Activated CD4-positive, alpha-beta T cell treated with anti-CD3 and anti-CD28 coated beads, Interleukin-2, amount 50 U/mL, for 24 hours (primary cell): Measurements from ENCODE around the gene TOP3B.
"Not testable (repeated sequence)": the region's sequence is repeated elsewhere in the genome, so short reads cannot be mapped to it uniquely, and the experiment has no call there.

Experiments used
- DNase-seq, 2 donors: peaks; one replicate each; pipeline ENCODE4 v3.0.0-alpha.2; 2020; ENCODE audit warnings: low read depth in 1 of 2, low spot score in 1 of 2

TOP3B gene

DNA sequence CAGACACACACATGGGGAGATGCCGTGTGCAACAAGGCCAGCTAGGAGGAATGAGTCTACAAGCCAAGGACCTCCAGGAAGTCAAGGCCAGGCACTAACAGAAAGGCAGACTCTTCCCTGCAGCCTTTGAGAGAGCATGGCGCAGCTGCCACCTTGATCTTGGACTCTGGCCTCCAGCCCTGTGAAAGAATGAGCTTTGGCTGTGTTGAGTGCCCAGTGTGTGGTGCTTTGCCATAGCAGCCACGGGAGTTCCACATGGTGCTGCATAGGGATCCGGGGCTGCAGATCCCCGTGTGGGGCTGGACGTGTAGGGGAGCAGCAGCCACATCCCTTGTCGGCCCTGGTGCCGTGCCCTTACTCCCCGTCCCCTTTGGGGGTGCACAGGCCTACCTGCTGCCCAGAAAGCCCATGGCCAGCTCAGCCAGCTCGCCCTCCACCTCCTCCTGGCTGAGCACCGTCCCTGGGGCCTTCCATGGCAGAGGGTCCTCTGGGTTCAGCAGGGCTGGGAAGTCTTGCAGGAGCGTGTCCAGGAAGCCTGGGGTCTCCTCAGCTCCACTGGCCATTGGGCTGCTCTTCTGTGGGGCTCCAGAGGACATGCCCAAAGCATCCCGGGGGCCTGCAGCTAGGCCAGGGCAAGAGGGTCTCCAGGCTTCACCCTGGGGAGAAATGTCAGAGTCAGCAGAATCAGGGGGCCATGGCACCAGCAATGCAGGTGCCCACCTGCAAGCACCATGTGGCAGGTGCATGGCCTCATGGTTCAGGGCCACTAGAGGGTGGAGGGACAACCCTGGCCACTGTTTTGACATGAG, 36.9 kb downstream of the TOP3B start:
- no peak for DNase-seq

DNA sequence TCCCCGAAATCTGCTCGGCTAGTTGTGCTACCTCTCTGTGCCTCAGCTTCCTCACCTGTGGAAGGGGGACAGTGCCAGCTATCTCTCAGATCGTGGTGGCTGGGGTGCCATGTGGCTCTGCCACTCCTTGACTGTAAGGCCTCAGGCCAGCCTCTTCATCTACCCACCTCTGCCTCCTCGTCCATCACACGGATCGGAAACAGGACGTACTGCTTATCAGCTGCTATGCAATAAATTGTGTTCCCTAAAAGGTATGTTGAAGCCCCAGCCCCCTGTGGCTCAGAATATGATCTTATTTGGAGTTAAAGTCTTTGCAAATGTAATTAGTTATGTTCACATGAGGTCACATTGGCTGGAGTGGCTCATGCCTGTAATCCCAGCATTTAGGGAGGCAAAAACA, 37.7 kb downstream of the TOP3B start:
- no peak for DNase-seq

DNA sequence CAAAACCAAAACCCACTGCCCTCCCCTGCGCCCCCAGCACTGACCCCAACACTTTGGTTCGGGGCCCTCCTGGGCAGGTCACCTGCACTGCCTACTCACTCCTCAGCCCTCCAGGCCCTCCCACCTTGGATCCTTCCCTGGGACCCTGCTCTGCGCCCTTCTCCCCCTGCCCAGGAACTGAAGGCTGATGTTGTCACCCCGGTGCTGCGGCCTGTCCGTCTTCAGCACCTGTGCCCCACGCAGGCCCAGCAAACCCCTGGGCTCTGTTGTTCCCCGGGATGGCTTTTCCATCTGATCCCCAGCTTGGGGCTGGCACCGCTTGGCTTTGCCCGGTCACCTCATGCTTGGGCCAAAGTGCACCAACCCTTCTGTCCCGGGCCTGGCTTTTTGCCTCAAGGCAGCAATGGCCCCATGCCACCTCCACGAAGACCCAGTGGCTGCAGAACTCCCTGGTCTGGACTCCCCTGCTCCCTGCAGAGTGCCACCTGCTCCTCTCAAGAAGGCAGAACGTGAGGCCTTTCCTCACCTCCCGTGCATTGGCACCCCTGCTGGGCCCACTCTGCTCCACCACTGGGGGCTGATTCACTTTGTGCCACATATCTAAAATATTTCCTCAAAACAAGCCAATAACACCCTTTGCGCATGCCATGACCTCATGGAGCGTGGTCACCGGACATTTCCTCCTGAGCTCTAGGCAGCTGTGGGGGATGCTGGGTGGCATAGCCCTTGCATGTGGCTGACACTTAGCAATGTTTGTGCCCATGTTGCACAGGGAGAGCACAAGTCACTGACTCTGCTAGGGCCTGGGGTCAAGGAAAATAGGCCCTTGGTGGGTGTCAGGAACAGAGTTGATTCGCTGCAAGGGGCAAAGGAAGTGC, 38.8 kb downstream of the TOP3B start:
- no peak for DNase-seq

DNA sequence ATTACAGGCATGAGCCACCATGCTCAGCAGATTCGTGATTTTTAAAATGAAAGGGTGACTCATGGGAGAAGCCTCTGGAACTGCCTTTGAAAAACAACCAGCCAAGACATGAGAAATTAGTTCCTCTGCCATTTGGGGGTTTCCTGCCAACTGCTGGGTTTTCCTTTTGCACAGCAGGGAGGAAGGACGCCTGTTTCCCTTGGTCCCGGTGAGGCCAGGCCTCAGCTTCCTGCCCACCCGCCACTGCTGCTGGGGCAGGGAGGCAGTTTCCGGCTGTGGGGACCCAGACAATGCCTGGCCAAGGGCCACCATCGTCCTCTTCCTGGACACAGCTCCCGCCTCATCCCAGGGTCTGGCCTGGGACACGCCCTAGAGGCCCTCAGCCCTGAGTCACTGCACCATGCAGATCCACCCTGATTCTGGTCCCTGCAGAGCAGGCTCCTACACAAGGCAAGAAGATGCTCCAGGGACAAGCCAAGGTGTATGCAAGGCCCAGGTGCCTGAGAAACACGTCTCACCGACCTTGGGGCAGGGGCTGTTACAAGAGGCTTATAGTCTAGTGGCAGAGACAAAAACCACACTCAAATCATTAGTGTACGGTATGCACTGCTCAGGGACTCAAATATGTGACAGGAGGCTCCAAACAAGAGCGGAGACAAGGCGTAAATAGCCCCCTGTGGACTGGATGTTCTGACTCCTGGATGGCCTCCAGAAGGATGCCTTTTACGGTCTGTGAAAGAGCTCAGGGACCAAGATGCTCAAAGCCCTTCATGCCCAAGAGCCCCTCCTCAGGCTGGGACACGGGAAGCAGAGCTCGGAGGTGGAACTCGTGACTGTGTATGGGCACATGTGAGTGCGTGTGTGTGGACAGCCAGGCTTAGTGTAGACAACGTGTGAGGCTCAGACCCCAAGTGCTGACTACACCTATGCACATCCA, 39.9 kb downstream of the TOP3B start:
- DNase-seq, result peak in 1 of 2 donors; percentile 16

DNA sequence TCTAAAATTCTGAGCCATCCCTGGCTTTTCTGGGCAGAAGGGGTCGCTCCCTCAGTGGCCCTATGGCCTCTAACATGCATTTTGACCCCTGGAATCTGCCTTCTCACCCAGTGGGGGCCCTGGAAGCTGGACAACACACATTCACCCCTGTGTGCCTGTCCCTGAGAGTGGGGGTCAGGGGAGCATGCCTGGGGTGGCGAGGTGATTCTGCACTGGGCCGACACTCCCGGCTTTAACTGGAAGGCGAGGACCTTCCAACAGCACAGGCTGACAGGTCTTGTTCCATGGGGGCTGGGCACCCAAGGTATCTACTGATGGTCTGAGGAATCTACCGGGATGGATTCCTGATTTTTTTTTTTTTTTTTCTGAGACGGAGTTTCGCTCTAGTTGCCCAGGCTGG, 40.7 kb downstream of the TOP3B start:
- no peak for DNase-seq

DNA sequence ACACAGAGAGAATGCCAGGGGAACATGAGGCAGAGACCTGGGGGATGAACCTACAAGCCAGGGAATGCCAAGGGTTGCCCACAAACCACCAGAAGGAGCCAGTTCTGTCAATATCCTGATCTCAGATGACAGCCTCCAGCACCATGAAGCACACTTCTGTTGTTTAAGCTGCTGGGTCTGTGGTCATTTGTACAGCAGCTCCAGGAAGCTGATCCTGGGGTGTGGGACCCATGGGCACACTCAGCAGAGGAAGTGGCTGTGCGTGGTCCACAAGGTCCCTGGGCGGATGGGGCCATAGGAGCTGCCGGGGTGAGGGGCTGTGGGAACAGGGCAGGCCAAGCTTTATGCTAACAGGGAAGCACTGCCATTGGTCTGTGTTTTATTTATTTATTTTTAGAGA, 42.1 kb downstream of the TOP3B start:
- DNase-seq, result no peak

DNA sequence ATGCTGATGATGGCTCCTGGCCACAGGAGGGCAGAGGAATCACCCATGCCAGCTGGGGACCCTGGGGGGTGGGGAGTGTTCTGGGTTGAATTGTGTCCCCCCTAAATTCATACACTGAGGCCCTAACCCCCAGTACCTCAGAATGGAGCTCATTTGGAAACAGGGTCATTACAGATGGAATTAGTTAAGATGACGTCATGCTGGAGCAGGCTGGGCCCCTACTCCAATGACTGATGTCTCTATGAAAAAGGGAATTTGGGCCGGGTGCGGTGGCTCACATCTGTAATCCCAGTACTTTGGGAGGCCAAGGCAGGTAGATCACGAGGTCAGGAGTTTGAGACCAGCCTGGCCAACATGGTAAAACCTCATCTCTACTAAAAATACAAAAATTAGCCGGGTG, 42.7 kb downstream of the TOP3B start:
- DNase-seq, result not testable (repeated sequence)

DNA sequence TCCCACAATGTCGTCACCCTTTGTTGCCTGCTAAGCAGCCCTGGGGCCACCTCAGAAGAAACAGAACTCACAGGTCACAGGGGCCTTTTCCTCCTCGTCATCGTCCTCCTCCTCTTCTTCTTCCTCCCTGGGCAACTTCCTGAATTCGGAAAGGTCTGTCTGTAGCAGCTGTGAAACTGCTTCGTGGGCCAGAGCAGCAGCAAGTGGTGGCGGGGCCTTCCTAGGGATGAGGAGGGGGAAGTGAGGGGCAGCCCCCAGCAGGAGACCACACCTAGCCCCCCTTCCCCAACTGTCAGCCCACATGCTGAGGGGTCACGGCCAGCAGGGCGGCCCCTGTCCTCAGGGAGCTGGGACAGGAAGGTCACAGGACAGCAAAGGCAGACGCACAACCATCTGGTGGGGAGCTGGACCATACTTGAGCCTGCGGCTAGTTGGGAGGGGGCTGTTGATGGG, 43.1 kb downstream of the TOP3B start:
- DNase-seq, result no peak

DNA sequence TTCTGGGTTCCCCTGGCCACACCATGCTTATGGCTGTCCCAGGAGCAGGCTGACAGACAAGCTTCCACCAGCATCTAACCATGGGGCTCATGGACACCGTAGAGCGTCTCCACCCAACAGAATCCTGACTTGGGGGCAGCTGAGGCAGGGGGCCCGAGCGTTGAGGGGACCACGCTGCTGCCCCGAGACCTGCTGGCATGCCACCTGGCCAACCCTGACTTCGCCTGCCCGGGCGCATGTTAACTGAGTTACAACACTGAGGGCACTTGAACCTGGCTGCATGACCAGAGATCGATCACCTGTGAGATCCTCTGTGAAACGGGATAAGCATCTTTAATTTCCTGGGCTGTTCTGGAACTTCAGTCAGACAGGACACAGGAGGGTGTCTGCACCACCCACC, 43.7 kb downstream of the TOP3B start:
- DNase-seq, result no peak

DNA sequence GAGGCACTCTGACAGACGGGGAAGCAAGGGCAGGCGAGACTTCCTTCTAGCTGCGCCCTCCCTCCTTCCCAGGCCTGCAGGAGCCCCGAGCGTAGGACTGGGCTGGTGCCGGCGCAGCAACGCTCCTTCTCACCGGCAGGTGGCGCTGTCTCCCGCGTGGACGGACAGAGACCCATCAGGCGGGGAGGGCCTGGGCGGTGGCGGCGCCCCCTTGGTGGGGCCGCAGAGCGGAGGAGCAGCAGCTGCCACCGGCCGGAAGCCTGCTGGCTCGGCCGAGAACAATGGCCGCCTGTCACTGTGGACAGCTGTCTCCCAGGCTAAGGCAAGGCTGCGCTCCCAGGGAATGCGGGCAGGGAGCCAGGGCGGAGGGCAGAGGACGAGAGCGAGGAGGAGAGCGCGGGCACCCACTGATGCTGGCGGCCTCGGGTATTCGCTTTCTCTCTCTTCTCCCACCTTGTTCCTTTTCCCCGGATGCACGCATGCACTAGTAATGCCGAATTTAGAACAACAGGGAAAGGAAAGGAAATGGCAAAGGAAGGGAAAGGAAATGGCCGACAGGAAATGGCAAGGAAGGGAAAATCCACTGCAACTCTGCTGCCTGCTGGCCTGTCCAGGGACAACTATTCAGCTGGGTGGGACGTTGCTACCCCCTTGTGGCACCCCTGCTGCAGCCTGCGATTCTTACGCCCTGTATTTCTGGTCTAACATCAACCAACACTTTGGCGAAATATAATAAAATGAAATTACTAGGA, 44.3 kb downstream of the TOP3B start:
- peak; percentile 82 to 95 for DNase-seq

DNA sequence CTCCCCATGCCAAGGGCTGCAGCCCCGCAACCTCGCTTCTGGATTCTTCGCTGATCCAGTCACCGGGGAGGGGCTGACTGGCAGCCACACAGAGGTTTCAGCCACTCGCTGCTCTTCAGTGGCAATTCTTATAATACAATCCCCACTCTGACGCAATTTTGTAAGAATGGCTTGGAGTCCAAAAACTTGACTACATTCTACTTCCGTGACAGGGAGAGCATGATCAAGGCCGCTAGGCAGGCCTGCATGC, 44.8 kb downstream of the TOP3B start:
- DNase-seq, result no peak

DNA sequence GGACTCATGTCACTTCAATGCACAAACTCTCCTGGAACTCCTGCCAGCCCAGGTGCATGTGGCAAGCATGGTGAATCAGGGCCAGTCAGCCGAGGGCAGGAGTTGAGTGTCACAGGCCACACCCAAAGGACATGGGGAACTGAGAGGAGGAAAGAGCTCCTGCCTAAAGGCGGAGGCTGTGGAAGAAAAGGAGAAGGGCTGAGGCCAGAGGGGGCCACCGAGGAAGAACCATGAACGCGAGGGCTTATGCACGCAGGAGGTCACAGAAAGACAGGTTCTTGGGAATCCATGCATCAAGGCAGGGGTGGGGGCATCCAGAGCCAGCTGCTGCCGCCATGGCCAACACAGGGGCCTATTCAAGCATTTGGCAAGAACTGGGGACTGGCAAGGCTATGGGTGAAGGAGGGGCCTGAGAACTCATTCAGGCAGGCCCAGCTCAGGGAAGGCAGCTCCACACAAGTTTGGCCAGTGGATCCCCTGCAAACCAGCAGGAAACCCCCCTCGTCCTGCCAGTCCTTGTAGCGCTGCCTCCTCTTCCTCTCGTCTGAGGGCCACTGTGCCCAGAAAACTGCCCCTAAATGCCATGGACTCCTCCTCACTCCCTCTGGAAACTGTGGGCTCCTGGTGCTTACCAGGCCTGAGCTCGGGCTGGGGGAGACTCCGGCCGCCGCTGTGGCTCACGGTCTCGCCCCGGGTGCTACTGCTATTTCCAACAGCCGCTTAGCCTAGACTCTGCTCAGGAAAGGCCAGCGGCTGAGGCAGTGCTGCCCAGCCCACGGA, 45.4 kb downstream of the TOP3B start:
- no peak for DNase-seq

DNA sequence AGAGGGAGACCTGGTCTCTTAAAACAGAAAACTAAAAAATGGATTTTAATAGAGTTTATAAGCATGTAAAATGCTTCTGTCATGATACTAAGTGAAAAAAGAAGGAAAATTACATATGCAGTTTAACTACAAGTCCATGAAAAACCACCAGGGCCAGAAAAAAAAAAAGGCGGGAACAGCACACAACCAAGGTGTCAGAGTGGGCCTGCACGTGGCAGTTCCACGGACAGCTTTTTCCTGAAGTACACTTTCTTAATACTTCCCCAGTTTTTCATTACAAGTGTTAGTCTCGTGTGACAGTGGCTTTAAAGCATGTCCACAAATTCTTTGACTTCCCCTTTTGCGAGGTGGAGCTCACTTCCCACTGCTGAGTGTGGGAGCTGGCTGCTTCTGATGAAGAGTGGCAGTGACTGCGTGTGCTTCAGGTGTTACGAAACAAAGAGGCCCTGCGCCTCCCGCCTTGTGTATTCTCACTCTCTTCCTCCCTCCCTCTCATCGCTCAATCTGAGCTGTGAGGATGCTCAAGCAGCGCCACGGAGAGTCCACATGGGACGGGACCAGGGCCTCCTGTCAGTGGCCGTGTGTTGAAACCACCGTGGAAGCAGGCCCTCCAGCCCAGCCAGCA, 46.3 kb downstream of the TOP3B start:
- DNase-seq, result no peak

DNA sequence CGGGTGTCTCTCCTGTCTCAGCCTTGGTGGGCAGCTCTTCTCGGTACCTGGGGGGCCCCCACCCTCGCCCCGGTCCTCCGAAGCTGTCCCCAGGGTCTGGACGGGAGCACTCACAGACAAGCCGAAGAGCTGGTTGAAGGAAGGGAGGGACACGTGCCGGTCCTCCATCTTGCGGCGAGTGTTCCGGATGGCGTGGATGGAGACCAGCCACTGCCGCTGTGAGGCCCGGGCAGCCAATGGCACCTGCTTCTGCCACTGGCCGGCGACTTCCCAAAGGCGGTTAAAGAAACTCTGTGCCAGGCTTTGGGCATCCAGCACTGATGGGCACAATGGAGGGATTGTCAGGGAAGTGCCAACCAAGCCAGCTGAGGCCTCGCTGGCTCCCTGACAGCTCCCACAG, 48.7 kb downstream of the TOP3B start:
- DNase-seq, result no peak

DNA sequence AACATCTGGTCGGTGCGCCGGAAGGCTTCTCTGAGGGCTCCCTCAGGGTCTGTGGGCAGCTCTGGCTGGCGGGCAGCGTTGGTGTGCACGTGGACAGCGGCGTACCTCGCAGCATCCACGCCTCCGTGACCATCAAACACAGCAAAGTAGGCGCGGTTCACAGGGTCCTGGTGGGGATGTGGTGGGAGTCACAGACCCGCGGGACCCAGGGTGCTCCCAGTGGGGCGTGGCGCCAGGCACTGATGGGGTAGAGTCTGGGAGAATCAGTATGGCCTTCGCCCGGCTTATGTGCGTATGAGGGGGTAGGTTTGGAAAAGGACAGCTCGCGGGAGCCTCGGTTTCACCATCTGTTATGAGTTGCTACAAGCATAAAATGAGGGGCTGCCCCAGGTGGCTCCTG, 49.2 kb downstream of the TOP3B start:
- DNase-seq, result no peak

DNA sequence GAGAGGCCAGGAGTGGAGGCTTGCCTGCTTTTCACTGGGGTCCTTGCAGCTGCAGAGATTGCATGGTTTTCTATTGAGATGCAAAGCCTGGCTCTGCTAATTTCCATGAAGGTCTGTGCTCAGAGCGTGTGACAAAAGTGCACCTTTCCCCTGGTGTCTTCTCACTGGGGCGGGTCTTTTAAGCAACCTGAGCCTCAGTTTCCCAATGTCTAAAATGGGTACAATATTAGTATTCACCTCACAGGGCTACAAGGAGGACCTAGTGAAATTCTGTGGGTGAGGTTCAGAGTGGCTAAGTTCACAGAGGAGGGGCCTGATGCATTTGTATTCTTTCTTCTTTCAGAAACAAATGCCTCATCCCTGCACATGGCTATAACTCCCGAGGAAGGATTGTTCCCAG, 50.2 kb downstream of the TOP3B start:
- no peak for DNase-seq

DNA sequence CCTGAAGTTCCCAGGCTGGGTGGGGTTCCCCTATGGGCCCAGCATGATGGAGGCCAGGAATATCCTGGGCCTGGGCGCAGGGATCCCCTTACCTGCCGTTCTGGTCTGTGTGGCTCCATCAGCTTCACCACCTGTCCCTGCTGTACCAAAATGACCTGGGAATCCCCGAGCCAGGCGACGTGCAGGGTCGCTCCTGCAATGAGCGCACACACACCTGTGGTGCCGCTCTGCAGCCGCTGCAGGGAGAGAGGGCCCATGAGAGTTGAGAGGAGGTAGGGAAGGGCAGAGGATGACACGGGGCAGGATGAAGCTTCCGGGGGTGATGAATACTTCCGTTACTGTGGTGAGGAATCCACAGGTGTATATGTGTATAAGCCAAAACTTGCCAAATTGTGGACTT, 51.5 kb downstream of the TOP3B start:
- DNase-seq, result no peak

DNA sequence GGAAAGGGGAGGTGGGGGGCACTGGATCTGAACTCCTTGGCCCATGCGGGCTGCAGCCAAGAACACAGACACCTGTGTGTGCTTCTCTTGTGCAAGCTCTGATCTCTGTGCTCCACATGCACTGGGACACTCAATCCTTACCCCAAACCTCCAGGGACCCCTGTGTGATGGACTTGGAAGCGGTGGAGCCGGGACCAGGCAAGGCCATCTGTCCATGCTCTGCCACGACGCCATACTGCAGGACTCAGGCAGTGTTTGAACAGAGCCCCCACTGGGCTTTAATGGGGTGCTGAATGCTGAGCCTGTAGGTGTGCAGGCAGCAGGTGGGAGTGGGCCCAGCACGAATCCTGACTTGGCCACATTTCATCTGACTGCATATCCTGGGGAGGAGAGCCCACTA, 53.3 kb downstream of the TOP3B start:
- DNase-seq, result no peak

DNA sequence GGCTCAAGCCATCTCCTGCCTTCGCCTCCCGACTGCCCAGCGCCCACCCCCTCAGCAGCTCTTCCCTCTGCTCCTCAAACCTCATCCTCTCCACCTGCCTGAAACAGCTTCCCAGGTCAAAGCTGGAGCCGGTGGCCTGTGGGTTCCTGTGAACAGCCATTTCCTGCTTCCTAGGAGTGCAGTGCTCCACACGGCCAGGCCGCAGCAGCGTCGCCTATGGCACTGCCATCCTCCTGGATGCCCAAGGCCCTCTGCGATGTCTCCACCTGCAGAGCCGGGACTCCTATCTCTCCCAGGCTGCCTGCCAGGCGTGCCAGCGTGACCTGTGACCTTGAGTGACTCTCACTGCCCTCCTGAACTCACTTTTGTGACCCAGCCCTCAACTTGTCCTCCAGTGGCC, 54.5 kb downstream of the TOP3B start:
- no peak for DNase-seq
